LNCaP clone FGC (cell line): ENCODE results near the gene GCGR.

Experiments
- DNase-seq: peaks from one replicate; pipeline ENCODE4 v3.0.0-alpha.2; 2011; ENCODE audit warnings: low read depth
- H3K4me3 ChIP-seq: 2 replicates; pipeline ENCODE4 v1.5.1; 2011; ENCODE audit warnings: mild to moderate bottlenecking, low read depth, low read length, control low read depth
- CTCF ChIP-seq: IDR thresholded peaks from 2 replicates; pipeline ENCODE4 v1.5.1; 2012; ENCODE audit warnings: mild to moderate bottlenecking; ENCODE audit not compliant: control insufficient read depth, insufficient read depth; ENCODE audit errors: extremely low read depth

The GCGR gene

GRCh38 chr17:81802856-81803643 lies 900 bp upstream of the GCGR start:
- no peak for TF ChIP-seq CTCF
- no peak overlapping the region for H3K4me3 ChIP-seq
- DNase-seq: no peak

- no peak overlapping the region for H3K4me3 ChIP-seq
- no peak for DNase-seq
- no peak for TF ChIP-seq CTCF
Observed at GRCh38 chr17:81804559-81805399, 829 bp downstream of the GCGR start.

- no peak overlapping the region for H3K4me3 ChIP-seq
- TF ChIP-seq CTCF: no peak
- no peak for DNase-seq
Observed at GRCh38 chr17:81805707-81806460, 1.9 kb downstream of the GCGR start.

GRCh38 chr17:81806461-81807209 lies 2.7 kb downstream of the GCGR start:
- no peak for TF ChIP-seq CTCF
- H3K4me3 ChIP-seq: no peak overlapping the region
- no peak for DNase-seq

GRCh38 chr17:81807210-81807719 lies 3.3 kb downstream of the GCGR start:
- no peak for DNase-seq
- TF ChIP-seq CTCF: no peak
- no peak overlapping the region for H3K4me3 ChIP-seq

- H3K4me3 ChIP-seq: no peak overlapping the region
- no peak for TF ChIP-seq CTCF
- DNase-seq: no peak
Observed at GRCh38 chr17:81807839-81808238, 3.9 kb downstream of the GCGR start.
